Aorta (tissue), 5 donors: ENCODE measurements around the gene ATXN1. TPM values are rescaled to one million over a fixed set of nuclear protein-coding genes. Genes with fewer than 3 reads are reported as not detected.
A peak's percentile ranks its signal among the peaks of the same experiment; 100 is the strongest.

Experiments
- ATAC-seq: fragments of 200-7000 bp; cut with Tn5 transposase; one replicate; pipeline ENCODE4 v1.9.1; 2022; ENCODE audit warnings: moderate library complexity; ENCODE audit not compliant: low FRiP score
- DNase-seq, 2 donors: peaks; one replicate each; pipeline ENCODE4 v3.0.0-alpha.2; 2020
- H3K27ac ChIP-seq, 2 donors: one replicate each; pipeline ENCODE4 v1.5.1; 2013; ENCODE audit warnings: low read length in 2 of 2, mild to moderate bottlenecking in 2 of 2, moderate library complexity in 2 of 2, control low read depth in 1 of 2, inconsistent platforms in 1 of 2, low read depth in 1 of 2
- H3K27me3 ChIP-seq, 2 donors: one replicate each; pipeline ENCODE4 v1.6.1; 2013; ENCODE audit warnings: control low read depth in 1 of 2, low read length in 1 of 2, mild to moderate bottlenecking in 1 of 2, moderate library complexity in 1 of 2; ENCODE audit not compliant: insufficient read depth in 2 of 2, control insufficient read depth in 1 of 2
- H3K36me3 ChIP-seq, 2 donors: one replicate each; pipeline ENCODE4 v1.6.1; 2013; ENCODE audit warnings: control low read depth in 1 of 2, low read length in 1 of 2, mild to moderate bottlenecking in 1 of 2; ENCODE audit not compliant: insufficient read depth in 2 of 2, control insufficient read depth in 1 of 2
- H3K4me1 ChIP-seq, 2 donors: one replicate each; pipeline ENCODE4 v1.6.1; 2013; ENCODE audit warnings: low read length in 2 of 2, control low read depth in 1 of 2, mild to moderate bottlenecking in 1 of 2, moderate library complexity in 1 of 2; ENCODE audit not compliant: insufficient read depth in 2 of 2, control insufficient read depth in 1 of 2
- H3K4me3 ChIP-seq, 2 donors: one replicate each; pipeline ENCODE4 v1.5.1; 2013; ENCODE audit warnings: low read length in 2 of 2, control low read depth in 1 of 2, mild to moderate bottlenecking in 1 of 2
- H3K9me3 ChIP-seq: one replicate; pipeline ENCODE4 v1.6.1; 2013; ENCODE audit warnings: mild to moderate bottlenecking, low read length; ENCODE audit not compliant: control insufficient read depth
- WGBS, 2 donors: extraction: QIAGEN DNeasy Blood & Tissue Kit; methylation state at CpG; one replicate each; pipeline ENCODE4 v1.1.7; 2013; 5-methylcytosine and 5-hydroxymethylcytosine counted together
- intact Hi-C, 2 donors: fragments of 100-400 bp; cut with DNase I; formaldehyde crosslinking; loops; one replicate each; pipeline versions ENCODE4 v1.14.2 to v1.15.0; 2022
- polyA plus RNA-seq, 2 donors: library from polyadenylated mRNA; stranded (reverse); fragments of 200-250 nt; gene quantifications; one replicate each; pipeline ENCODE4 v1.2.3, GENCODE V29; 2013
- total RNA-seq, 2 donors: library from RNA; stranded (reverse); fragmentation: NEBNext Ultra II Directional; extraction: Animal tissue kit (Norgen Biotek cat#: 25700); gene quantifications; one replicate each; pipeline ENCODE4 v1.2.1, GENCODE V29; 2021
- donor health status: healthy with polysubstance abuse.
- donor health status: Bipolar disorder and iron deficiency.
- donor health status: DM: no; HTN: no; CAD: no.
- donor health status: DM: no; HTN: no; CAD: no.
- donor health status: DM: yes; HTN: yes; CAD: no.

Gene ATXN1
- total and polyA plus RNA-seq, 4 donors, result 11.5 to 85.5 (median 45.8) TPM

GRCh38 chr6:16736856-16737775 lies 24.1 kb downstream of the ATXN1 start:
- 15 to 16% methylated on average over 5 of the region's 5 CpGs for WGBS, 2 donors
- intact Hi-C loops, result no loop called here
- ATAC-seq, result no peak
- peak overlapping the region in 1 of 2 donors; percentile 26 for H3K4me3 ChIP-seq
- no peaks in the 10 kb centered on the region for H3K9me3 ChIP-seq
- H3K27ac ChIP-seq, result peak overlapping the region in 1 of 2 donors; percentile 25
- H3K27me3 ChIP-seq, result no peaks in the 10 kb centered on the region
- peaks cover 4 to 7% of the 10 kb centered on the region in 2 donors for H3K4me1 ChIP-seq
- H3K36me3 ChIP-seq, result no peaks in the 10 kb centered on the region
- DNase-seq, result no peak

- WGBS, 2 donors, result 90 to 93% methylated on average over 2 of the region's 2 CpGs
These were observed 26.2 kb downstream of the ATXN1 start for GRCh38 chr6:16735014-16735413.

GRCh38 chr6:16733085-16733484 lies 28.2 kb downstream of the ATXN1 start:
- Histone ChIP-seq H3K9me3 (no peaks in the 10 kb centered on the region), H3K4me1 (peaks cover 4 to 9% of the 10 kb centered on the region in 2 donors), H3K36me3 (no peaks in the 10 kb centered on the region), H3K27me3 (no peaks in the 10 kb centered on the region), H3K27ac (no peak overlapping the region), H3K4me3 (no peak overlapping the region)
- ATAC-seq, result no peak
- no peak for DNase-seq
- intact Hi-C loops, result no loop called here
- 24% methylated on average over 6 of the region's 6 CpGs for WGBS, 2 donors

More at GRCh38 chr6:16735014-16735413, 26.2 kb downstream of the ATXN1 start:
- H3K9me3 ChIP-seq, result no peaks in the 10 kb centered on the region
- DNase-seq, result no peak
- H3K27ac ChIP-seq, result no peak overlapping the region
- H3K4me1 ChIP-seq, result peaks cover 4 to 9% of the 10 kb centered on the region in 2 donors
- intact Hi-C loops, result no loop called here
- no peaks in the 10 kb centered on the region for H3K36me3 ChIP-seq
- H3K27me3 ChIP-seq, result no peaks in the 10 kb centered on the region
- no peak overlapping the region for H3K4me3 ChIP-seq
- ATAC-seq, result no peak

- Histone ChIP-seq H3K27me3 (no peaks in the 10 kb centered on the region), H3K9me3 (no peaks in the 10 kb centered on the region), H3K36me3 (no peaks in the 10 kb centered on the region), H3K27ac (no peak overlapping the region), H3K4me3 (no peak overlapping the region), H3K4me1 (peaks cover 0 to 12% of the 10 kb centered on the region in 2 donors)
- WGBS, 2 donors, result 35 to 39% methylated on average over 6 of the region's 6 CpGs
- ATAC-seq, result no peak
- intact Hi-C loops, result no loop called here
- no peak for DNase-seq
These were observed 29.7 kb downstream of the ATXN1 start for GRCh38 chr6:16731478-16732051.

- no peak for DNase-seq
- intact Hi-C loops, result no loop called here
- WGBS, 2 donors, result 24 to 32% methylated on average over 7 of the region's 7 CpGs
- no peak overlapping the region for H3K4me3 ChIP-seq
- H3K27me3 ChIP-seq, result no peaks in the 10 kb centered on the region
- ATAC-seq, result no peak
- H3K27ac ChIP-seq, result no peak overlapping the region
- no peaks in the 10 kb centered on the region for H3K36me3 ChIP-seq
- no peaks in the 10 kb centered on the region for H3K9me3 ChIP-seq
- H3K4me1 ChIP-seq, result peaks cover 0 to 12% of the 10 kb centered on the region in 2 donors
These were observed 30.4 kb downstream of the ATXN1 start for GRCh38 chr6:16730738-16731477.

- WGBS, 2 donors, result 88 to 93% methylated on average over 8 of the region's 8 CpGs
- no peaks in the 10 kb centered on the region for H3K36me3 ChIP-seq
- no peak overlapping the region for H3K4me3 ChIP-seq
- H3K27me3 ChIP-seq, result no peaks in the 10 kb centered on the region
- H3K4me1 ChIP-seq, result peaks cover 0 to 12% of the 10 kb centered on the region in 2 donors
- ATAC-seq, result no peak
- H3K9me3 ChIP-seq, result no peaks in the 10 kb centered on the region
- DNase-seq, result no peak
- intact Hi-C loops, result loop anchor here in 1 of 2 donors (5.0 kb wide), 1 partner anchor 33 kb away; the partner anchor contains the start of gene ATXN1
- no peak overlapping the region for H3K27ac ChIP-seq
These were observed 31.5 kb downstream of the ATXN1 start for GRCh38 chr6:16729744-16730143.

- ATAC-seq (no peak), DNase-seq (no peak)
- WGBS, 2 donors, result 38 to 53% methylated on average over 7 of the region's 7 CpGs
- H3K27me3 ChIP-seq, result no peaks in the 10 kb centered on the region
- intact Hi-C loops, result loop anchor here in 1 of 2 donors (5.0 kb wide), 1 partner anchor 33 kb away; the partner anchor contains the start of gene ATXN1
- H3K36me3 ChIP-seq, result no peaks in the 10 kb centered on the region
- no peak overlapping the region for H3K4me3 ChIP-seq
- no peak overlapping the region for H3K27ac ChIP-seq
- no peaks in the 10 kb centered on the region for H3K9me3 ChIP-seq
- H3K4me1 ChIP-seq, result peaks cover 0 to 12% of the 10 kb centered on the region in 2 donors
These were observed 32.0 kb downstream of the ATXN1 start for GRCh38 chr6:16729183-16729691.

- WGBS, 2 donors, result 77 to 88% methylated on average over 6 of the region's 6 CpGs
These were observed 32.6 kb downstream of the ATXN1 start for GRCh38 chr6:16728513-16729182.

More at GRCh38 chr6:16728513-16729182, 32.6 kb downstream of the ATXN1 start:
- DNase-seq (no peak), ATAC-seq (no peak)
- intact Hi-C loops, result loop anchor here in 1 of 2 donors (5.0 kb wide), 1 partner anchor 34 kb away; the partner anchor contains the start of gene ATXN1
- no peaks in the 10 kb centered on the region for H3K36me3 ChIP-seq
- H3K4me1 ChIP-seq, result peaks cover 0 to 12% of the 10 kb centered on the region in 2 donors
- no peaks in the 10 kb centered on the region for H3K9me3 ChIP-seq
- H3K27me3 ChIP-seq, result no peaks in the 10 kb centered on the region
- no peak overlapping the region for H3K27ac ChIP-seq
- no peak overlapping the region for H3K4me3 ChIP-seq
